SK-N-SH treated with all-trans-retinoic acid at 6 μM for 48 hours (cell line): Measurements from ENCODE around the gene RPLP2.

Experiments used
- ATAC-seq: fragments of 200-7000 bp; cut with Tn5 transposase; 3 replicates; pipeline ENCODE4 v1.9.1; 2020; ENCODE audit warnings: mild to moderate bottlenecking, moderate library complexity
- ARNTL ChIP-seq: fragments of 450-650 bp; formaldehyde crosslinking; IDR thresholded peaks from 2 replicates; pipeline ENCODE4 v1.5.0; 2020; ENCODE audit warnings: low read depth, mild to moderate bottlenecking, moderate library complexity, borderline replicate concordance
- BACH2 ChIP-seq: fragments of 250-450 bp; sonication (Bioruptor Pico); IDR thresholded peaks from 2 replicates; pipeline ENCODE4 v1.9.0; 2021; ENCODE audit warnings: mild to moderate bottlenecking, borderline replicate concordance
- CSDC2 ChIP-seq: fragments of 250-450 bp; sonication (Bioruptor Pico); IDR thresholded peaks from 2 replicates; pipeline ENCODE4 v1.5.0; 2020; ENCODE audit warnings: mild to moderate bottlenecking, moderate library complexity
- GLIS3 ChIP-seq: fragments of 250-450 bp; sonication (Bioruptor Pico); IDR thresholded peaks from 2 replicates; pipeline ENCODE4 v1.5.0; 2020; ENCODE audit warnings: mild to moderate bottlenecking, moderate library complexity
- ISL1 ChIP-seq: fragments of 250-450 bp; sonication (Bioruptor Pico); IDR thresholded peaks from 2 replicates; pipeline ENCODE4 v2.1.2; 2022; ENCODE audit warnings: mild to moderate bottlenecking, moderate library complexity
- OSR1 ChIP-seq: fragments of 250-450 bp; sonication (Bioruptor Pico); IDR thresholded peaks from 2 replicates; pipeline ENCODE4 v1.8.0; 2022; ENCODE audit warnings: moderate library complexity, mild to moderate bottlenecking, inconsistent platforms
- PPARA ChIP-seq: fragments of 250-450 bp; sonication (Bioruptor Pico); IDR thresholded peaks from 2 replicates; pipeline ENCODE4 v1.5.0; 2020; ENCODE audit warnings: mild to moderate bottlenecking, borderline replicate concordance
- RARB ChIP-seq: fragments of 250-450 bp; sonication (Bioruptor Pico); IDR thresholded peaks from 2 replicates; pipeline ENCODE4 v1.8.0; 2021; ENCODE audit warnings: mild to moderate bottlenecking, moderate library complexity
- SNAI2 ChIP-seq: fragments of 250-450 bp; sonication (Bioruptor Pico); IDR thresholded peaks from 2 replicates; pipeline ENCODE4 v1.5.0; 2020; ENCODE audit warnings: mild to moderate bottlenecking, moderate library complexity
- ZC3H10 ChIP-seq: fragments of 250-450 bp; sonication (Bioruptor Pico); IDR thresholded peaks from 2 replicates; pipeline ENCODE4 v1.5.1; 2021; ENCODE audit warnings: mild to moderate bottlenecking, moderate library complexity
- ZFP30 ChIP-seq: fragments of 450-650 bp; formaldehyde crosslinking; IDR thresholded peaks from 2 replicates; pipeline ENCODE4 v1.5.0; 2022; ENCODE audit warnings: mild to moderate bottlenecking, moderate library complexity
- ZNF565 ChIP-seq: fragments of 450-650 bp; formaldehyde crosslinking; conservative IDR thresholded peaks from 2 replicates; pipeline ENCODE4 v1.5.0; 2020; ENCODE audit warnings: low read depth, mild to moderate bottlenecking, moderate library complexity
- ZNF8 ChIP-seq: fragments of 450-650 bp; formaldehyde crosslinking; IDR thresholded peaks from 2 replicates; pipeline ENCODE4 v1.5.0; 2020; ENCODE audit warnings: mild to moderate bottlenecking, moderate library complexity
- TF ChIP-seq, protein P1 (sequence below): fragments of 250-450 bp; sonication (Bioruptor Pico); IDR thresholded peaks from 2 replicates; pipeline ENCODE4 v1.8.0; 2021; ENCODE audit warnings: low read depth, mild to moderate bottlenecking, moderate library complexity, borderline replicate concordance
- TF ChIP-seq, protein P2 (sequence below): fragments of 250-450 bp; sonication (Bioruptor Pico); IDR thresholded peaks from 2 replicates; pipeline ENCODE4 v1.5.0; 2020; ENCODE audit warnings: mild to moderate bottlenecking, moderate library complexity
- TF ChIP-seq, protein P3 (sequence below): fragments of 250-450 bp; sonication (Bioruptor Pico); IDR thresholded peaks from 2 replicates; pipeline ENCODE4 v1.5.1; 2021; ENCODE audit warnings: mild to moderate bottlenecking, moderate library complexity
- TF ChIP-seq, protein P4 (sequence below): fragments of 250-450 bp; sonication (Bioruptor Pico); IDR thresholded peaks from 2 replicates; pipeline ENCODE4 v1.8.0; 2020; ENCODE audit warnings: mild to moderate bottlenecking, moderate library complexity, borderline replicate concordance

The RPLP2 gene

DNA sequence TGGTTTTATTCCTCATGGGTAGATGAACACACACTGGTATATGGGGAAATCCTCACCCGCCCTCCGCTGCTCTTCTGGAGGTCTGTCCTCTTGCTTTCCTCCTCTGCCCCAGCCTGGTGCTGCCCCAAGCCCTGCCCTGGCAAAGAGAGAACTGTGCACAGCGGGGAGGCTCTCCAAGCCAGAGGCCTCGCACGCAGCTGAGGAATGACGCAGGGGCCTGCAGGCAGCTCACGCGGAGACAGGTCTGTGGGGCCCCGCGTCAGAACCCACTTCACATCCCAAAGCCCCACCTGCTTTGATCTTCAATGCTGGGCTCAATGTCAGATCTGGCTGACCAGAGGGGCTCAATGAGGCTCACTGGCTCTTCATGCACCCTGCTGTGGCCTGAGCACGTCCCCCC, 42.5 kb upstream of the RPLP2 start:
- no peak for ATAC-seq
- TF ChIP-seq ARNTL (CRISPR knock-in tag) (no peak), CSDC2 (CRISPR knock-in tag) (no peak), ZNF565 (CRISPR knock-in tag) (no peak), RARB (CRISPR knock-in tag) (no peak), BACH2 (CRISPR knock-in tag) (no peak), ZFP30 (no peak)

DNA sequence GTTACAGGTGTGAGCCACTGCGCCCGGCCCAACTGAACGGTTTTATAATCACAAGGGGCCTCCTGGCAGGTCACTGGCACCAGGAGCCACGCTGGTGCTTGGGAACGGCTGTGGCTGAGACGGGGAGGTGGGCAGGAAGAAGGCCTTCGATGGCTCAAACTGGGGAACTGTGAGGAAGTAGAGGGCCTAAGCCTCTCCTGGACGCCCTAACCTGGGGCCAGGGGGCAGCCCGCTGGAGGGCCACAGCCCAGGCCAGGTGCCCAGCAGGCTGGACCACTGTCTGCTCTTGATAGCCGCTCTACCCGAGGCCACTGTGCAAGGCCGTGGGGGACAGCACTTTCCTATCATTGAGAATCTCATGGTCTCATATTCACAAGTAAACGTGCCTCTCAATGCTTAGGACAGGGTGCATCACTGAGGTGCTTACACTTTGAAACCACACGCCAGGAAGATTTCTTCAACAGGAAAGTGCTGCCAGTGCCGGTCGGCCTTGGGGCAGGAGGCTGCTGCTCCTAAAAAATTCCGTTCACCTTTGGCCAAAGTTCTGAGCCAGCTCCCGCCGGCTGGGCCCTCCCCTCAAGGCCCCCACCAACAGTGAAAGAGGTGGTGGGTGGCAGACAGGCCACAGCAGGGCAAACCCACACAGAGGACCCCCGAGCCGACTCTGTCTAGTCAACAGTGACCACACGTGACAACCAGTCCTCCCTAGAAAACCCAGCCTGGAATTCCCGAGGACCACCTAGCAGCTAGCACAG, 39.7 kb upstream of the RPLP2 start:
- no peak for ATAC-seq
- TF ChIP-seq ZNF8 (CRISPR knock-in tag) (no peak), RARB (CRISPR knock-in tag) (no peak), BACH2 (CRISPR knock-in tag) (no peak), ARNTL (CRISPR knock-in tag) (no peak)
- TF ChIP-seq, protein P1, sequence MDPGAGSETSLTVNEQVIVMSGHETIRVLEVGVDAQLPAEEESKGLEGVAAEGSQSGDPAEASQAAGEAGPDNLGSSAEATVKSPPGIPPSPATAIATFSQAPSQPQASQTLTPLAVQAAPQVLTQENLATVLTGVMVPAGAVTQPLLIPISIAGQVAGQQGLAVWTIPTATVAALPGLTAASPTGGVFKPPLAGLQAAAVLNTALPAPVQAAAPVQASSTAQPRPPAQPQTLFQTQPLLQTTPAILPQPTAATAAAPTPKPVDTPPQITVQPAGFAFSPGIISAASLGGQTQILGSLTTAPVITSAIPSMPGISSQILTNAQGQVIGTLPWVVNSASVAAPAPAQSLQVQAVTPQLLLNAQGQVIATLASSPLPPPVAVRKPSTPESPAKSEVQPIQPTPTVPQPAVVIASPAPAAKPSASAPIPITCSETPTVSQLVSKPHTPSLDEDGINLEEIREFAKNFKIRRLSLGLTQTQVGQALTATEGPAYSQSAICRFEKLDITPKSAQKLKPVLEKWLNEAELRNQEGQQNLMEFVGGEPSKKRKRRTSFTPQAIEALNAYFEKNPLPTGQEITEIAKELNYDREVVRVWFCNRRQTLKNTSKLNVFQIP (CRISPR knock-in tag) = no peak

DNA sequence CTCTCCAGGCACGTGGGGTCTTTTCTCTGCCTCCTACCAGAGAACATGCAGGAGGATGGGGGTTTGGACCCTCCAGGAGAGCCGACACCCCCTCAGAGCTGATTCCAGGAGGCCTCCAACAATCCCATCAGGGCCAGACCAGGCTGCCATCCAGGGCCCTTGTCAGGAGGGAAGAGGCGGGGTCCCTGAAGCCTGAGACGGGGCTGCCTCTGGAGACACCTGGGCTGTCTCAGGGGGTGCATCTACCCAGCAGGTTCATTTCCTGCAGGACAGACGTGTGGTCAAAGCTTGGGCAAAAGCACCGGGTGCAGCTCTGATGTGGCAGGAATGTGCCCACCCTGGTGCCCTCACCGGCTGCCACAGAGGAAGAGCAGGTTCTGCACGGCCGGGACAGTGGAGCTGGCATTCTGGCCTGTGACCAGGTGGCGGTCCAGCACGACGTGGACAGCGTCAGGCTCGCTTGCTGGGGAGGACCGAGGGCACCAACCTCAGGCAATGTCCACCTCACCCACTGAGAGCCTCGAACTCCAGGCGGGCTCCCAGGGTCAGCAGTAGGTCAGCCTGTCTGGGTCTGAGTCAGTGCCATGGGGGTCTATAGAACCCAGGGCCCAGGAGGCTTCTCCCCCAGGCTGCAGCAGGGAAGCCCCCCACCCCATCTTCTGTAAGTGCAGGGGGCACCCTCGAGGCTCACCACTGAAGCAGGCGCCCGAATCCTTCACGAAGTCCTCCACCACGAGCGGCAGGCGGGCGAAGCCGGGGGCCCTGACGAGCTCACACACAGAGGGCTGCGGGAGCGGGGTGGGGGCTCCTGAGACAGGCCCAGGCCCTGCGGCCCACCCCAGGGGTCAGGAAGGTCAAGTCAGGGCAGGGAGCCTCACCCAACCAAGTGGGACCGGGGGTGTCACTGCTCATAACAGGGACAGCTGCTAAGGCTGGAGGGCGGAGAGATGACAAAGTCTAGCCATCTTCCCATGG, 38.8 kb upstream of the RPLP2 start:
- ATAC-seq = no peak
- TF ChIP-seq PPARA (CRISPR knock-in tag) (no peak), ARNTL (CRISPR knock-in tag) (no peak), BACH2 (CRISPR knock-in tag) (no peak), CSDC2 (CRISPR knock-in tag) (no peak)

DNA sequence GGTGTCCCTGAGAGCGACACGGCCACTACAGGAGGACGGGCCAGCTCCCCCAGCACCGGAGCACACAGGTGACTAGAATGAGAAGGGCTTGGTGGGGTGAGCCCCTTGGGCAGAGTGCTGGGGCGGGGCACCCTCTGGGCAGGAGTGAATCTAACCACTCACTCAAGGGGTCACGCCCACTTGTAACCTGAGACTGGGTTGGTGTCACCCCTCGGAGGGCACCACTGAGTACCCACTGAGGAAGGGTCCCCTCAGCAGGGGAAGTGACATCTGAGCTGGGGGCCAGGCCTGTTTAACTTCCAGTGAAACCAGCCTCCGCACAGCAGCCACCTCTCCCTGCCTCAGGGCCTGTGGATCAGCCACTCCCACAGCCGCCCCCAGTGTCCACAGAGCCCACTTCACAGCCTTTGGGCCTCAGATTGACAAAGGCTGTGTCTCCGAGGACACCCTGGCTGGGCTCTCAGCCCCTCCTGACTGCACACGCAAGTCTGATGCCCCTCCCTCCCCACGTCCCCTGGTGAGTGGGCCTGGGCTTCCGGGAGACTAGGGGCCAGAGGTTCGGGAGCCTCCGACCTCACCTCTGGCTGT, 38.1 kb upstream of the RPLP2 start:
- TF ChIP-seq GLIS3 (CRISPR knock-in tag) = no peak
- TF ChIP-seq ARNTL (CRISPR knock-in tag) = no peak
- TF ChIP-seq OSR1 = no peak
- TF ChIP-seq, protein P2, sequence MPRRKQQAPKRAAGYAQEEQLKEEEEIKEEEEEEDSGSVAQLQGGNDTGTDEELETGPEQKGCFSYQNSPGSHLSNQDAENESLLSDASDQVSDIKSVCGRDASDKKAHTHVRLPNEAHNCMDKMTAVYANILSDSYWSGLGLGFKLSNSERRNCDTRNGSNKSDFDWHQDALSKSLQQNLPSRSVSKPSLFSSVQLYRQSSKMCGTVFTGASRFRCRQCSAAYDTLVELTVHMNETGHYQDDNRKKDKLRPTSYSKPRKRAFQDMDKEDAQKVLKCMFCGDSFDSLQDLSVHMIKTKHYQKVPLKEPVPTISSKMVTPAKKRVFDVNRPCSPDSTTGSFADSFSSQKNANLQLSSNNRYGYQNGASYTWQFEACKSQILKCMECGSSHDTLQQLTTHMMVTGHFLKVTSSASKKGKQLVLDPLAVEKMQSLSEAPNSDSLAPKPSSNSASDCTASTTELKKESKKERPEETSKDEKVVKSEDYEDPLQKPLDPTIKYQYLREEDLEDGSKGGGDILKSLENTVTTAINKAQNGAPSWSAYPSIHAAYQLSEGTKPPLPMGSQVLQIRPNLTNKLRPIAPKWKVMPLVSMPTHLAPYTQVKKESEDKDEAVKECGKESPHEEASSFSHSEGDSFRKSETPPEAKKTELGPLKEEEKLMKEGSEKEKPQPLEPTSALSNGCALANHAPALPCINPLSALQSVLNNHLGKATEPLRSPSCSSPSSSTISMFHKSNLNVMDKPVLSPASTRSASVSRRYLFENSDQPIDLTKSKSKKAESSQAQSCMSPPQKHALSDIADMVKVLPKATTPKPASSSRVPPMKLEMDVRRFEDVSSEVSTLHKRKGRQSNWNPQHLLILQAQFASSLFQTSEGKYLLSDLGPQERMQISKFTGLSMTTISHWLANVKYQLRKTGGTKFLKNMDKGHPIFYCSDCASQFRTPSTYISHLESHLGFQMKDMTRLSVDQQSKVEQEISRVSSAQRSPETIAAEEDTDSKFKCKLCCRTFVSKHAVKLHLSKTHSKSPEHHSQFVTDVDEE (CRISPR knock-in tag) = no peak
- no peak for TF ChIP-seq ZC3H10 (CRISPR knock-in tag)
- TF ChIP-seq PPARA (CRISPR knock-in tag) = no peak
- TF ChIP-seq SNAI2 (CRISPR knock-in tag) = no peak
- TF ChIP-seq ISL1 (CRISPR knock-in tag) = no peak
- TF ChIP-seq ZNF565 (CRISPR knock-in tag) = no peak
- no peak for TF ChIP-seq ZNF8 (CRISPR knock-in tag)
- TF ChIP-seq ZFP30 = no peak
- ATAC-seq = no peak

DNA sequence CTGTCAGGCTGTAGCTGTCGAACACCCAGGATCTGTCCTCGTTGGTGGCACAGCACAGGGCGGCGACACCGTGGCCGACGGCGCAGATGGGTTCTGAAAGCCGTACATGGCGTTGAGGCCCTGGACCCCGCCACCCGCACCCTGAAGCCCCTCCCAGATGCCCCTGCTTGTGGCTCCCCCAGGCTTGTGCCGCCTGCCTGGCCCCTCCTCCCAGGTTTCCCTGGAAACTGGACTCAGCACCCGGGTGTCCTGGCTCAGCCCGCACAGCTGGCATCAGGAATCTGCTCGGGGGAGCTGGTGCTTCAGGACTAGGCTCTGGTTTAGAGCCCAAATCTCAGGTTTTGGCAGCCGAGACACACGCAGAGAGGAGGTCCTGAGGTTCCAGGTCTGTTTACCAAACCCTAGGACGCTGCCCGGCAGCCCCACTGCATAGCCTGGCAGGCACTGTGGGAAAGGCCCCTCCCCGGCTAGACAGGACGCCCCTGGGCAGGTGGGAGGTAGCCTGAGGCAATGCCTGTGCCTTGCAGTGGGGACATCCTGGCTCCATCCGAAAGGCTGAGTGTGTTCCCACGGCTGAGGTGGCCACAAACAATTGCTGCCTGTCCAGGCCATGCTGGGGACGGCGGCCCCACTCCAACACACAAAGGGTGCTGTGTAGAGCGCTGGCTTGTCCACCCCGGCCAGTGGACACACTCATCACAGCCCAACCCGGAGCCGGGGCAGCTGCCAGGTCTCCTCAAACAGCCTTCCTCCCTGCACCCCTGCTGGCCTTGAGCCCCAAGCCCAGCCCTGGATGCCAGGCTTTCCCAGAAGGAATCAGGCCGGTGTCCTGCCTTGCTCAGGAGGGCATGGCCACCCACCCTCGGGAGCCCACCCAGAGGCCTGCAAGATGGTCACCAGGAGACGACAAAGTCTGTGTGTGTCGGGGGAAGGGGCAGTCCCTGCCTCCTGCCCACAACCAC, 37.1 kb upstream of the RPLP2 start:
- no peak for ATAC-seq
- TF ChIP-seq, protein P2 (CRISPR knock-in tag) = no peak
- TF ChIP-seq ISL1 (CRISPR knock-in tag) = no peak
- TF ChIP-seq, protein P3, sequence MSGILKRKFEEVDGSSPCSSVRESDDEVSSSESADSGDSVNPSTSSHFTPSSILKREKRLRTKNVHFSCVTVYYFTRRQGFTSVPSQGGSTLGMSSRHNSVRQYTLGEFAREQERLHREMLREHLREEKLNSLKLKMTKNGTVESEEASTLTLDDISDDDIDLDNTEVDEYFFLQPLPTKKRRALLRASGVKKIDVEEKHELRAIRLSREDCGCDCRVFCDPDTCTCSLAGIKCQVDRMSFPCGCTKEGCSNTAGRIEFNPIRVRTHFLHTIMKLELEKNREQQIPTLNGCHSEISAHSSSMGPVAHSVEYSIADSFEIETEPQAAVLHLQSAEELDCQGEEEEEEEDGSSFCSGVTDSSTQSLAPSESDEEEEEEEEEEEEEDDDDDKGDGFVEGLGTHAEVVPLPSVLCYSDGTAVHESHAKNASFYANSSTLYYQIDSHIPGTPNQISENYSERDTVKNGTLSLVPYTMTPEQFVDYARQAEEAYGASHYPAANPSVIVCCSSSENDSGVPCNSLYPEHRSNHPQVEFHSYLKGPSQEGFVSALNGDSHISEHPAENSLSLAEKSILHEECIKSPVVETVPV (CRISPR knock-in tag) = no peak
- TF ChIP-seq PPARA (CRISPR knock-in tag) = no peak
- TF ChIP-seq, protein P4, sequence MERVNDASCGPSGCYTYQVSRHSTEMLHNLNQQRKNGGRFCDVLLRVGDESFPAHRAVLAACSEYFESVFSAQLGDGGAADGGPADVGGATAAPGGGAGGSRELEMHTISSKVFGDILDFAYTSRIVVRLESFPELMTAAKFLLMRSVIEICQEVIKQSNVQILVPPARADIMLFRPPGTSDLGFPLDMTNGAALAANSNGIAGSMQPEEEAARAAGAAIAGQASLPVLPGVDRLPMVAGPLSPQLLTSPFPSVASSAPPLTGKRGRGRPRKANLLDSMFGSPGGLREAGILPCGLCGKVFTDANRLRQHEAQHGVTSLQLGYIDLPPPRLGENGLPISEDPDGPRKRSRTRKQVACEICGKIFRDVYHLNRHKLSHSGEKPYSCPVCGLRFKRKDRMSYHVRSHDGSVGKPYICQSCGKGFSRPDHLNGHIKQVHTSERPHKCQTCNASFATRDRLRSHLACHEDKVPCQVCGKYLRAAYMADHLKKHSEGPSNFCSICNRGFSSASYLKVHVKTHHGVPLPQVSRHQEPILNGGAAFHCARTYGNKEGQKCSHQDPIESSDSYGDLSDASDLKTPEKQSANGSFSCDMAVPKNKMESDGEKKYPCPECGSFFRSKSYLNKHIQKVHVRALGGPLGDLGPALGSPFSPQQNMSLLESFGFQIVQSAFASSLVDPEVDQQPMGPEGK (CRISPR knock-in tag) = no peak
